ENCODE results near the gene ELOVL4. TPM values are rescaled to one million over a fixed set of nuclear protein-coding genes. Genes with fewer than 3 reads are reported as not detected.

The ELOVL4 gene
- total and polyA plus RNA-seq, 2 of the 13 experiments (the other 11 are each of a cell fraction or from before 2014, with no cell fraction given) = 0.04 TPM; not detected in 1

DNA sequence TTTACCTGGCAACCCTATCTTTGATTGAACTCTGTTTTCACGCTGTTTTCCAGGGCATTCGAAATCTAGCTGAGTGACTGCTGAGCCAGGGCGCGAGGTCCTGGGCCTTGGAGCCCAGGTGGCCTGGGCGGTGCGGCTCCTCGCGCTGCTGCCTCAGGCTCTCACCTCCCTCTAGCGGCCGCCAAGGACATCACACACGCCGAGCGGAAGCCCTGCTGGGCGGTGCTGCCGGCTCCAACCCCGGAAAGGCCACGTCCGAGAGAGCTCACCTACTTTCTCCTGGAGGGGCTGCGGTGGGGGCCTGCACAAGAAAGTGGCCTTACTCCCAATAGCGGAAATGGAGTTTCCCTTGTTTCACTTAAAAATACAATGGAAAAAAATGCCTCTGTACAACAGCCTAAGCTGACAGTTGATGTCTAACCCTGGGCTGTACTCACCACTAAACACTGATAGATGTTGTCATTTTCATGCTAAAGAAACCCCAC is 77.7 kb downstream of the ELOVL4 start (continued):
- TF ChIP-seq ZNF629 (CRISPR knock-in tag; conservative IDR thresholded peaks at IDR 0.05) = 0 out of 2 replicates have a peak, but pooled peaks have one; percentile 16
- TF ChIP-seq, protein P1, sequence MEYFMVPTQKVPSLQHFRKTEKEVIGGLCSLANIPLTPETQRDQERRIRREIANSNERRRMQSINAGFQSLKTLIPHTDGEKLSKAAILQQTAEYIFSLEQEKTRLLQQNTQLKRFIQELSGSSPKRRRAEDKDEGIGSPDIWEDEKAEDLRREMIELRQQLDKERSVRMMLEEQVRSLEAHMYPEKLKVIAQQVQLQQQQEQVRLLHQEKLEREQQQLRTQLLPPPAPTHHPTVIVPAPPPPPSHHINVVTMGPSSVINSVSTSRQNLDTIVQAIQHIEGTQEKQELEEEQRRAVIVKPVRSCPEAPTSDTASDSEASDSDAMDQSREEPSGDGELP (IDR thresholded peaks at IDR 0.05; ENCODE audit: borderline replicate concordance, low read depth) = no peak
- TF ChIP-seq, protein P2, sequence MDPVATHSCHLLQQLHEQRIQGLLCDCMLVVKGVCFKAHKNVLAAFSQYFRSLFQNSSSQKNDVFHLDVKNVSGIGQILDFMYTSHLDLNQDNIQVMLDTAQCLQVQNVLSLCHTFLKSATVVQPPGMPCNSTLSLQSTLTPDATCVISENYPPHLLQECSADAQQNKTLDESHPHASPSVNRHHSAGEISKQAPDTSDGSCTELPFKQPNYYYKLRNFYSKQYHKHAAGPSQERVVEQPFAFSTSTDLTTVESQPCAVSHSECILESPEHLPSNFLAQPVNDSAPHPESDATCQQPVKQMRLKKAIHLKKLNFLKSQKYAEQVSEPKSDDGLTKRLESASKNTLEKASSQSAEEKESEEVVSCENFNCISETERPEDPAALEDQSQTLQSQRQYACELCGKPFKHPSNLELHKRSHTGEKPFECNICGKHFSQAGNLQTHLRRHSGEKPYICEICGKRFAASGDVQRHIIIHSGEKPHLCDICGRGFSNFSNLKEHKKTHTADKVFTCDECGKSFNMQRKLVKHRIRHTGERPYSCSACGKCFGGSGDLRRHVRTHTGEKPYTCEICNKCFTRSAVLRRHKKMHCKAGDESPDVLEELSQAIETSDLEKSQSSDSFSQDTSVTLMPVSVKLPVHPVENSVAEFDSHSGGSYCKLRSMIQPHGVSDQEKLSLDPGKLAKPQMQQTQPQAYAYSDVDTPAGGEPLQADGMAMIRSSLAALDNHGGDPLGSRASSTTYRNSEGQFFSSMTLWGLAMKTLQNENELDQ (CRISPR knock-in tag; IDR thresholded peaks at IDR 0.05; ENCODE audit: borderline replicate concordance) = no peak
- TF ChIP-seq, protein P3, sequence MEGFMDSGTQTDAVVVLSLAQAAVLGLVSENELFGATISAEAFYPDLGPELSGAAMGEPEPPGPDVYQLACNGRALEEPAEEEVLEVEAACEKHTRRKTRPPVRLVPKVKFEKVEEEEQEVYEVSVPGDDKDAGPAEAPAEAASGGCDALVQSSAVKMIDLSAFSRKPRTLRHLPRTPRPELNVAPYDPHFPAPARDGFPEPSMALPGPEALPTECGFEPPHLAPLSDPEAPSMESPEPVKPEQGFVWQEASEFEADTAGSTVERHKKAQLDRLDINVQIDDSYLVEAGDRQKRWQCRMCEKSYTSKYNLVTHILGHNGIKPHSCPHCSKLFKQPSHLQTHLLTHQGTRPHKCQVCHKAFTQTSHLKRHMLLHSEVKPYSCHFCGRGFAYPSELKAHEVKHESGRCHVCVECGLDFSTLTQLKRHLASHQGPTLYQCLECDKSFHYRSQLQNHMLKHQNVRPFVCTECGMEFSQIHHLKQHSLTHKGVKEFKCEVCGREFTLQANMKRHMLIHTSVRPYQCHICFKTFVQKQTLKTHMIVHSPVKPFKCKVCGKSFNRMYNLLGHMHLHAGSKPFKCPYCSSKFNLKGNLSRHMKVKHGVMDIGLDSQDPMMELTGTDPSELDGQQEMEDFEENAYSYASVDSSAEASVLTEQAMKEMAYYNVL (CRISPR knock-in tag; IDR thresholded peaks at IDR 0.05; ENCODE audit: borderline replicate concordance) = no peak
- TF ChIP-seq, protein P4, sequence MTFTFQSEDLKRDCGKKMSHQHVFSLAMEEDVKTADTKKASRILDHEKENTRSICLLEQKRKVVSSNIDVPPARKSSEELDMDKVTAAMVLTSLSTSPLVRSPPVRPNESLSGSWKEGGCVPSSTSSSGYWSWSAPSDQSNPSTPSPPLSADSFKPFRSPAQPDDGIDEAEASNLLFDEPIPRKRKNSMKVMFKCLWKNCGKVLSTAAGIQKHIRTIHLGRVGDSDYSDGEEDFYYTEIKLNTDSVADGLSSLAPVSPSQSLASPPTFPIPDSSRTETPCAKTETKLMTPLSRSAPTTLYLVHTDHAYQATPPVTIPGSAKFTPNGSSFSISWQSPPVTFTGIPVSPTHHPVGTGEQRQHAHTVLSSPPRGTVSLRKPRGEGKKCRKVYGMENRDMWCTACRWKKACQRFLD (CRISPR knock-in tag; IDR thresholded peaks at IDR 0.05; ENCODE audit: borderline replicate concordance) = no peak
- TF ChIP-seq, protein P5, sequence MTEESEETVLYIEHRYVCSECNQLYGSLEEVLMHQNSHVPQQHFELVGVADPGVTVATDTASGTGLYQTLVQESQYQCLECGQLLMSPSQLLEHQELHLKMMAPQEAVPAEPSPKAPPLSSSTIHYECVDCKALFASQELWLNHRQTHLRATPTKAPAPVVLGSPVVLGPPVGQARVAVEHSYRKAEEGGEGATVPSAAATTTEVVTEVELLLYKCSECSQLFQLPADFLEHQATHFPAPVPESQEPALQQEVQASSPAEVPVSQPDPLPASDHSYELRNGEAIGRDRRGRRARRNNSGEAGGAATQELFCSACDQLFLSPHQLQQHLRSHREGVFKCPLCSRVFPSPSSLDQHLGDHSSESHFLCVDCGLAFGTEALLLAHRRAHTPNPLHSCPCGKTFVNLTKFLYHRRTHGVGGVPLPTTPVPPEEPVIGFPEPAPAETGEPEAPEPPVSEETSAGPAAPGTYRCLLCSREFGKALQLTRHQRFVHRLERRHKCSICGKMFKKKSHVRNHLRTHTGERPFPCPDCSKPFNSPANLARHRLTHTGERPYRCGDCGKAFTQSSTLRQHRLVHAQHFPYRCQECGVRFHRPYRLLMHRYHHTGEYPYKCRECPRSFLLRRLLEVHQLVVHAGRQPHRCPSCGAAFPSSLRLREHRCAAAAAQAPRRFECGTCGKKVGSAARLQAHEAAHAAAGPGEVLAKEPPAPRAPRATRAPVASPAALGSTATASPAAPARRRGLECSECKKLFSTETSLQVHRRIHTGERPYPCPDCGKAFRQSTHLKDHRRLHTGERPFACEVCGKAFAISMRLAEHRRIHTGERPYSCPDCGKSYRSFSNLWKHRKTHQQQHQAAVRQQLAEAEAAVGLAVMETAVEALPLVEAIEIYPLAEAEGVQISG (CRISPR knock-in tag; IDR thresholded peaks at IDR 0.05) = peak; percentile 76
- no peak for TF ChIP-seq HMG20B (CRISPR knock-in tag; conservative IDR thresholded peaks at IDR 0.05)
- no peak for TF ChIP-seq GLI4 (CRISPR knock-in tag; IDR thresholded peaks at IDR 0.05; ENCODE audit: borderline replicate concordance)
- no peak for TF ChIP-seq ZNF44 (CRISPR knock-in tag; IDR thresholded peaks at IDR 0.05)
- no peak for TF ChIP-seq KLF15 (CRISPR knock-in tag; IDR thresholded peaks at IDR 0.05; ENCODE audit: borderline replicate concordance)
- 0 out of 2 replicates have a peak, but pooled peaks have one; percentile 34 for TF ChIP-seq ZNF747 (CRISPR knock-in tag; IDR thresholded peaks at IDR 0.05; ENCODE audit: borderline replicate concordance)
- TF ChIP-seq HINFP (CRISPR knock-in tag; IDR thresholded peaks at IDR 0.05; ENCODE audit: low read depth) = peak; percentile 56; the same call in 1 of the 2 replicates
- TF ChIP-seq TOE1 (CRISPR knock-in tag; IDR thresholded peaks at IDR 0.05) = no peak
- no peak for TF ChIP-seq ZNF333 (CRISPR knock-in tag; IDR thresholded peaks at IDR 0.05; ENCODE audit: borderline replicate concordance)
- TF ChIP-seq ZSCAN20 (CRISPR knock-in tag; IDR thresholded peaks at IDR 0.05; ENCODE audit: borderline replicate concordance) = peak; percentile 56; the same call in 1 of the 2 replicates
- no peak; the same call in 1 of the 2 replicates for TF ChIP-seq HDAC2 (CRISPR knock-in tag; IDR thresholded peaks at IDR 0.05)
